Measurements from ENCODE around the gene FFAR2. TPM values are rescaled to one million over a fixed set of nuclear protein-coding genes. Genes with fewer than 3 reads are reported as not detected.

Gene FFAR2
- total and polyA plus RNA-seq, 9 of the 15 experiments (the other 6 are each of a cell fraction or from before 2014, with no cell fraction given): not detected

DNA sequence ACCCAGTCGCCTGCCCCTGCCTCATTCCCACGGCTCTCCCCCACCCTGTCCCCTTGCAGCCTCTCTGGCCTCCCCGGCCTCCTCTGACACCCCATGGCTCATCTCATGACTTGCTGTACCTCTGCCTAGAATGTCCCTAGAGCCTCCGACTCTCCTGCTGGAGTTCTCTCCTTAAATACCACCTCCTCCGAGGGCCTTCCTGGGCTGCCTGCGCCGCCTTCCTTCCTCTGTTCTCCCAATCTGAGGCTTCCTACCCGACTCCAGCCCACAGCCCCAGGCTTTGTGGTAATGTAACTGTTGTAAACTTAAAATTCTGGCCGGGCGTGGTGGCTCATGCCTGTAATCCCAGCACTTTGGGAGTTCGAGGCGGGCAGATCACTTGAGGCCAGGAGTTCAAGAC, 49.5 kb upstream of the FFAR2 start:
- H4K20me1 ChIP-seq (replicated peaks; ENCODE audit: control insufficient read depth, insufficient read depth, low read length): no peaks in the 10 kb centered on the region
- intact Hi-C loops (cut with micrococcal nuclease): no loop called here
- H3K9me3 ChIP-seq (replicated peaks; ENCODE audit: control insufficient read depth, insufficient read depth, low read depth, low read length): no peaks in the 10 kb centered on the region
- FAIRE-seq: no peak
- no peak overlapping the region for H3K9ac ChIP-seq (ENCODE audit: insufficient read depth in 1 of 2, low read depth in 2 of 2, low read length in 2 of 2)
- ChIA-PET POLR2A (no interaction called here), CTCF (ENCODE audit: low intra/inter-chr PET ratio) (no interaction called here)
- no peaks in the 10 kb centered on the region for H3K9me1 ChIP-seq (ENCODE audit: control insufficient read depth, insufficient read depth, low read length)
- BruUV-seq (replicated peaks): no TSS peak
- in situ Hi-C loops (cut with MboI): no loop called here
- H3K79me2 ChIP-seq (ENCODE audit: control insufficient read depth, insufficient read depth, low read length): no peaks in the 10 kb centered on the region
- no peak overlapping the region for H3K4me3 ChIP-seq
- TF ChIP-seq NCOR1 (IDR thresholded peaks at IDR 0.05): no peak
- no peak for TF ChIP-seq KDM2B (CRISPR knock-in tag; IDR thresholded peaks at IDR 0.05)
- TF ChIP-seq RAD51 (IDR thresholded peaks at IDR 0.05; ENCODE audit: borderline replicate concordance, low read depth): no peak
- TF ChIP-seq ZNF583 (CRISPR knock-in tag; IDR thresholded peaks at IDR 0.05): no peak
- no peak for TF ChIP-seq SIRT6 (IDR thresholded peaks at IDR 0.05; ENCODE audit: low read depth, low read length)
- no peak for TF ChIP-seq RBM25 (IDR thresholded peaks at IDR 0.05; ENCODE audit: low read depth, low read length, severe bottlenecking)
- no peak for TF ChIP-seq ZNF263 (CRISPR knock-in tag; IDR thresholded peaks at IDR 0.05; ENCODE audit: borderline replicate concordance)
- no peak for TF ChIP-seq MCM3 (IDR thresholded peaks at IDR 0.05)
- no peak for TF ChIP-seq SMAD1 (IDR thresholded peaks at IDR 0.05; ENCODE audit: low read depth, low read length, partially characterized antibody)
- H3K4me1 ChIP-seq (replicated peaks in 1 of 2; ENCODE audit: control insufficient read depth in 2 of 2, insufficient read depth in 2 of 2, low read length in 2 of 2): peaks cover 6 to 7% of the 10 kb centered on the region in 2 experiments; a peak in 2 of 5 replicates
- H3K4me2 ChIP-seq (ENCODE audit: insufficient read depth, low read length): no peak overlapping the region
- no peak overlapping the region for H3K27ac ChIP-seq (ENCODE audit: extremely low read depth, low read depth, low read length)
- WGBS (ENCODE audit: insufficient coverage, low coverage, missing lambda C conversion rate): 33% methylated on average over 12 of the region's 12 CpGs
- H2AFZ ChIP-seq (ENCODE audit: low read depth, low read length): no peak overlapping the region
- H3K36me3 ChIP-seq (ENCODE audit: control insufficient read depth, insufficient read depth, low read length): no peaks in the 10 kb centered on the region
- DNase-seq (ENCODE audit: extremely low read depth in 1 of 4, low spot score in 3 of 4): no peak
- ATAC-seq: no peak
- no peaks in the 10 kb centered on the region; a peak in 1 of 5 replicates for H3K27me3 ChIP-seq (ENCODE audit: control insufficient read depth in 2 of 2, insufficient read depth in 2 of 2, low read length in 2 of 2)
